GM21381 (cell line): ENCODE measurements around the gene REG1A.

ENCODE experiments used
- ATAC-seq: cut with Tn5 transposase; IDR thresholded peaks from one replicate; pipeline ENCODE4 v1.9.1; 2021; ENCODE audit warnings: mild to moderate bottlenecking, moderate library complexity; ENCODE audit not compliant: unreplicated experiment

The REG1A gene, protein sequence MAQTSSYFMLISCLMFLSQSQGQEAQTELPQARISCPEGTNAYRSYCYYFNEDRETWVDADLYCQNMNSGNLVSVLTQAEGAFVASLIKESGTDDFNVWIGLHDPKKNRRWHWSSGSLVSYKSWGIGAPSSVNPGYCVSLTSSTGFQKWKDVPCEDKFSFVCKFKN

DNA sequence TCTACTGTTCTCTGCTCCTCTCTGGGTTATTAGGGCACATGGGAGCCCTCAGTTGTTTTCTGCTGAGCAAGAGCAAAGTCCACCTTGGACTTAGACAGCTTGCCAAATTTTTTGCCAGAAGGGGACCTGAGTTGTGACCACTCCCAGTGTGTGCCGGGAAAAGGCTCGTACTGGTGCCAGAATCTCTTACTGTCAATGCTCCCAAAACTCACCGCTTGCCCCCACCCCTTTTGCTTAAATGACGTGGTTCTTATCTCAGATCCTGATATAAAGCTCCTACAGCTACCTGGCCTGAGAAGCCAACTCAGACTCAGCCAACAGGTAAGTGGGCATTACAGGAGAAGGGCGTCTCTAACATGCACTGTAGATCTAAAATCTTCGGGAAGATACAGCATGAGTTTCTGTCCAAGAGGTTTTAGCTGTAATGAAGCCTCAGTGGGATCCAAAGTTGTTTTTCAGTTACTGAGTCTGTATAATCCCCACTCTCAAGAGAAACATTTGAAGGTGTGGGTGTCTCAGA lies at the start of gene REG1A:
Gene REG1A (plus strand): TSS at position 295 of the 520 bp plus-strand sequence. CDS start 374 bp downstream, outside the sequence.
- no peak for ATAC-seq

GRCh38 chr2:79071078-79071477 lies 49.2 kb upstream of the REG1A start:
- ATAC-seq, result no peak

GRCh38 chr2:79082987-79083386 lies 37.3 kb upstream of the REG1A start:
- ATAC-seq, result no peak

- no peak for ATAC-seq
Observed at GRCh38 chr2:79083597-79084251, 36.6 kb upstream of the REG1A start.

GRCh38 chr2:79084495-79085135 lies 35.7 kb upstream of the REG1A start:
- no peak for ATAC-seq

DNA sequence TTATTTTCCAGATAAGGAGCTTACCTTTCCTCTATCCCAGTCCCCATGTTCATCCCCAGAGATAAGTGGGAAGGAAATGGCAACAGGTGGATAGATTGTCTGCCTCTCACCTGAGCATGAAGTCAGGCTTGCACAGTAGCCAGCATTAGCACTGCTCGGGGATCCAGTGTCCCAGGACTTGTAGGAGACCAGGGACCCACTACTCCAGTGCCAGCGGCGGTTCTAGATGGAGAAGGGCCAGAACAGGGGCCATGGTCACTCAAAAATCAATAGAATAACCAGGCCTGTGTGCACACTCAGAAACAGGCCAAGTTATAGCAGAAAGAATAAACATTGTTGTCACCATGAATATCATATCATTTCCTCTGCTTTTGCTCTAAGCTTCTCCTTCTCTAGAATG lies 34.9 kb upstream of the REG1A start:
- ATAC-seq, result no peak

- ATAC-seq, result no peak
Observed at GRCh38 chr2:79086255-79086654, 34.0 kb upstream of the REG1A start.

GRCh38 chr2:79087785-79088364 lies 32.4 kb upstream of the REG1A start, which contains the start of gene REG1B:
TSS of gene REG1B (minus strand) at chr2:79087993. CDS start at chr2:79087612, 381 bp downstream.
- no peak for ATAC-seq

DNA sequence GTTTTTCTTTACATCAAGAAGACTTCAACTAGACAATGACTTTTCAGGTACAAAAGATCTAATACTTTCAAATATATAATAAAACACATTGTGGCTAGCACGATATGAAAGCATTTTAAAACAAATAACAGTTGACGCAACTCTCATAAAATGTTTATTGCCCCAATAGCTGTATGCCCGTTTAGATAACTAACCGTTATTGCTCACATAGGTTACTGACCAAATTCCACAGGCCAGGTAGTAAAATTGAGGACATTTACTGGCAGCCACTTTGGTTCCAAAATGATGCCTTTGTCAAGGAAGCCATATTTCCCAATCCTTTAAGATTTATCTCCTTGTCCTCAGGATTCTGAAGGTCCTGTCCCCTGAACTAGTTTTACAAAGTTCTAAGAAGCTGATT lies 29.6 kb upstream of the REG1A start:
- no peak for ATAC-seq

- no peak for ATAC-seq
Observed at GRCh38 chr2:79097843-79098242, 22.4 kb upstream of the REG1A start.

DNA sequence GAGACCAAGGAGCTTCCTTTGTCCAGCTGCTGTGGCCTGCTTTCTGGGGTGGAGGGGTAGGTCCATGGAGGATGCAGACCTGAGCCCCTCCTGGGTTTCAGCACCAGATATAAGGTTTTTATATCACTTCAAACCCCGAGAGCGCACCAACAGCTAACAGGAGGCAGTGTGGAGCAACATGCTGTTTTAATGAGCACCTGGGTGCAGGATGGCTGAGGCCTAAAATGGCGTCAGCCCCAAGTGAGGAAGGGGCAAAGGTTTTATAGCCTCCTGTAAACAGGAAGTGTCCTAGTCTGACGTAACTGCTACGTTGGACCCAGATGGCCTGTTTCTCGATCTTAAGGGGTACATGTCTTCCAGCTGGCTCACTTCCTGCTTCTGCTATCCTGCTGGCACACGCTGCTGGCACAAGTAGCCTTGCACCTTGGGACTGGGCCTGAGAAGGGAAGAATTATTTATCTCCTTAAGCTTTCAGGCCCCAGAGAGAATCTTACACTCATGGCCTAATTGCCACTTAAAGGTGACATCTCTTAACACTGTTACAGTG lies 21.1 kb upstream of the REG1A start:
- ATAC-seq, result no peak

DNA sequence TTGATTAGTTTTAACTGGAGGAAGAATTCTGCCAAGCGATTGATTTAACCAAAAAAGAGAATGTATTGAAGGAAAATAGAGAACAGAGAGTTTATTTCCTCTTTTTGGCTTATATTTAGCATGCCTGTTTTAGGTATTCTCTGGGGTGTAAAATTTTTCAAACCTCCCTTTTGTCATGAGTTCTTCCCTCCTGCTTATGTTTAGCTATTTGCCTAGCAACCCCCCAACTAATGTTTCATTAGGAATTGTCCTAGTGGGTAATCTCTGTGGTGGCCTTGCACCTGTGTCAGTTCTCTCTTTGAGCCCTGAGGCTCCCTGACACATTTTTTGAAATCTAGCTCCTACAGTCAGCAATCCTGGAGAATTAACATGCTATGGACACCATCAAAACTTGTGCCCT lies 20.0 kb upstream of the REG1A start:
- no peak for ATAC-seq

DNA sequence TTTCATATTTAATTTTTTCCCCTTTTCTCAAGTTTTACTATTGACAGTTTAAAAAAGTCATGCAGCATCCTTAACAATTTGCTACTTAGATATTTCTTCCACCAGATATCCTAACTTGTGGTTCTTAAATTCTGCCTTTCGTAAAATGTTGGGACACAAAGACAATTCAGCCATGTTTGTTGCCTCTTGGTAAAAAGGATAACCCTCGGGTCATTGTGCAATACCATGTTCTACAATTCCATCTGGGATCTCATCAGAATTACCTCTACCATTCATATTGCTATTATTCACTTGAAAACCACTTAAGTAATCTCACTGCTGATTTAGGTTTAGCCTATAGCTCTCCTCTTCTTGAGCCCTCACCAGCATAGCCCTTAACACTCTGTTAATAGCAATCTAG lies 19.3 kb upstream of the REG1A start:
- ATAC-seq, result no peak

GRCh38 chr2:79103214-79103613 lies 17.1 kb upstream of the REG1A start:
- ATAC-seq, result no peak

DNA sequence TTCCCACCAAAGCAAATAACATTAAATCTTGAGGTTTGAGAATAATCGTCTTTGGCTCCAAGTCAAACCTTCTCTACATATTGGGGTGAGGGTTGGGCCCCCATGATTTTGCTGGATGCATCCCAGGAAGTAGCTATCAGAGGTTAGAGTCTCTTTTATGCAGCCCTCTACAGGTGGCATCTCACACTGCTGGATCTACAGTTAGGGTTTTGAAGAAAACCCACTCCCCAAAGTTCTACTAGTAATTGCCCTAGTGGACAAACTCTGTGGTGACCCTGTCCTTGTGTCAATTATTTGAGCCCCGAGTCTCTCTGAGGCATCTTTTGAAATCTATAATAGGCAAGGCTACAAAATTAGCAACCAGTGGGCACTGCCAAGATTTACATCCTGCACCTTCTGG lies 15.0 kb upstream of the REG1A start:
- no peak for ATAC-seq

DNA sequence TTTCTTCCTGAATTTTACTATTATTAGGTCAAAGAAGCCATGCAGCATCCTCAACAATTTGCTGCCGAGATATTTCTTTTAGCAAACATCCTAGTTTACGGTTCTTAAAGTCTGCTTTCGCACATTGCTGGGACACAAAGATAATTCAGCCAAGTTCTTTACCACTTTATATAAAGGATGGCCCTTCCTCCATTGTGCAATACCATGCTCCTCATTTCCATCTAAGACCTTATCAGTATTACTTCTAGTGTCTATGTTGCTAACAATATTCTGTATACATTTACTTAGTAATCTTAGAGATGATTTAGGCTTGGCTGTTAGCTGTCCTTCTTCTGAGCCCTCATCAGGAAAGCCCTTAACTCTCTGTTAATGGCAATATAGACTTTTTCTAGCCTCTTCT lies 8.0 kb upstream of the REG1A start:
- ATAC-seq, result no peak

GRCh38 chr2:79114797-79115494 lies 5.3 kb upstream of the REG1A start:
- no peak for ATAC-seq

- ATAC-seq, result no peak
Observed at GRCh38 chr2:79116997-79117928, 3.0 kb upstream of the REG1A start.

- no peak for ATAC-seq
Observed at GRCh38 chr2:79122676-79123075, 2.4 kb downstream of the REG1A start.
